Camera-type eye (tissue), 1 donor: Measurements from ENCODE around the gene SHISA8. TPM values are rescaled to one million over a fixed set of nuclear protein-coding genes. Genes with fewer than 3 reads are reported as not detected.

Experiments
- total RNA-seq: library from RNA; depleted of rRNA; stranded (reverse); fragments of >200 nt; gene quantifications from one replicate; pipeline ENCODE4 v1.2.3, GENCODE V29; 2014

The SHISA8 gene
- total RNA-seq, result 0.55 TPM

GRCh38 chr22:41915035-41915785 is at the start of gene SHISA8:
Gene SHISA8, minus strand, starts transcription at chr22:41915074. Its CDS starts 407 bp downstream, at chr22:41914667.

GRCh38 chr22:41951898-41952474 is 37.1 kb upstream of the SHISA8 start, which contains the start of gene SMIM45:
Gene SMIM45, plus strand, starts transcription at chr22:41952150.

GRCh38 chr22:41946629-41947423 is 32.0 kb upstream of the SHISA8 start, which contains the start of gene CENPM:
Gene CENPM, minus strand, starts transcription at chr22:41947152. Its CDS starts 76 bp downstream, at chr22:41947076.

Other genes starting within 250 kb of the SHISA8 start
- gene SNU13, start 226.2 kb downstream of the SHISA8 start, total RNA-seq, result 75.9 TPM
- 0.82 TPM for gene MEI1, start 215.6 kb downstream of the SHISA8 start, total RNA-seq
- 33.7 TPM for gene CCDC134, start 114.4 kb downstream of the SHISA8 start, total RNA-seq
- gene SREBF2, start 82.0 kb downstream of the SHISA8 start, total RNA-seq, result 67.0 TPM
- gene TNFRSF13C, start 11.7 kb upstream of the SHISA8 start, total RNA-seq, result 0.49 TPM
- gene CENPM, start 32.1 kb upstream of the SHISA8 start, total RNA-seq, result 11.3 TPM
- 47.3 TPM for gene SEPTIN3, start 54.4 kb upstream of the SHISA8 start, total RNA-seq
- gene WBP2NL, start 83.7 kb upstream of the SHISA8 start, total RNA-seq, result 8.6 TPM
- 32.5 TPM for gene NAGA, start 155.7 kb upstream of the SHISA8 start, total RNA-seq
- gene PHETA2, start 159.2 kb upstream of the SHISA8 start, total RNA-seq, result 18.1 TPM
- 19.1 TPM for gene SMDT1, start 164.6 kb upstream of the SHISA8 start, total RNA-seq
- gene NDUFA6, start 175.7 kb upstream of the SHISA8 start, total RNA-seq, result 62.5 TPM
- gene CYP2D6, start 215.7 kb upstream of the SHISA8 start, total RNA-seq, result 3.3 TPM